ENCODE data around the gene RASGEF1B.

GRCh38 chr4:81481151-81481550, 9.4 kb upstream of the RASGEF1B start:
- TF ChIP-seq POLR2A (IDR thresholded peaks at IDR 0.05): no peak
- TF ChIP-seq CTCF (IDR thresholded peaks at IDR 0.05): no peak
